ENCODE results near the gene KRTAP12-2.

The KRTAP12-2 gene

DNA sequence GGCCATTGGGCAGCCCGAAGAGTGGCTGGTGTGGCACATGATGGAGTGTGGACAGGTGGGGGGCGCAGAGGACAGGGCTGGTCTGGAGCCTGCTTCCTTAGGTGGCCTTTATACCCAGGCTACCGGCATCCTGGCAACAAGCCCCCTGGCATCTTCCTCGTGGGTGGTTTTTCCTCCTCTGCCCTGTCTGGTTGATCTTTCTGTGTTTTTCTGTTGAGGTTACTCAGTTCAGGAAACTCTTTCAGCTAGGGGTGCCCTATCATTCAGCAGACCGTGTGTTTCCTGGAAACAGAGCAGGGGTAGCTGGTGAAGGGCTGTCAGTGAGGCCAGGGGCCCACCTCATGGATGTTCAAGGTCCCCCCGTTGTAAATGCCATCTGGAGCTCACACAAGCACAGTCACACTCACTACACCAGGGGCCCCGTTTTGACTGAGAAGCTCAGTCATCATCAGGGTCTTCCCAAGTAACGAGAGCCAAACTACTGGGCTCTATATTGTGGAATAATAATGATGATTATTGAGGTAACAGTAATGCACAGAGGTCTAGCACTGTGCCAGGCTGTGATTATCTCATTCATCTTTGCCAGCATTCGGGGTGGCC lies 12.1 kb downstream of the KRTAP12-2 start, which contains the start of gene KRTAP12-4:
Gene KRTAP12-4 (minus strand): TSS at position 84 of the 600 bp plus-strand sequence. CDS start 45 bp downstream, at position 39.
- H3K4ac ChIP-seq (ENCODE audit: low read length): no peak within 1 kb of the TSS
- H3K23ac ChIP-seq (ENCODE audit: low read depth, low read length, poor library complexity): no peak within 1 kb of the TSS
- H3K27me3 ChIP-seq (ENCODE audit: control insufficient read depth in 3 of 3, insufficient read depth in 3 of 3, low read depth in 1 of 3, low read length in 3 of 3): no peaks in the 10 kb centered on the region
- H3K79me1 ChIP-seq (ENCODE audit: low read depth, low read length): no peaks in the 10 kb centered on the region
- peak within 1 kb of the TSS; percentile 44 for H2BK120ac ChIP-seq (ENCODE audit: low read depth, low read length)
- peak within 1 kb of the TSS; percentile 79 for H3K14ac ChIP-seq (ENCODE audit: low read length)
- H3K4me1 ChIP-seq (ENCODE audit: control insufficient read depth in 2 of 2, insufficient read depth in 1 of 2, low read depth in 1 of 2, low read length in 2 of 2): peaks cover 0 to 2% of the 10 kb centered on the region in 2 donors
- no peak within 1 kb of the TSS for H4K8ac ChIP-seq (ENCODE audit: low read depth, low read length)
- H3K4me2 ChIP-seq (ENCODE audit: insufficient read depth, low read length, poor library complexity, severe bottlenecking): no peak within 1 kb of the TSS
- no CpG with 5 or more reads among the region's 9 CpGs for WGBS, 2 donors (ENCODE audit: extremely low coverage in 2 of 2, insufficient read length in 2 of 2, insufficient replicate concordance in 1 of 2)
- peaks cover 0 to 6% of the 10 kb centered on the region in 2 donors for H3K9me3 ChIP-seq (replicated peaks in 1 of 2; ENCODE audit: control insufficient read depth in 2 of 2, insufficient read depth in 1 of 2, low read depth in 1 of 2, low read length in 2 of 2)
- H3K9ac ChIP-seq (ENCODE audit: low read depth, low read length, poor library complexity): no peak within 1 kb of the TSS
- DNase-seq (ENCODE audit: low spot score): no peak
- no peaks in the 10 kb centered on the region for H3K36me3 ChIP-seq (replicated peaks in 1 of 2; ENCODE audit: control insufficient read depth in 2 of 2, insufficient read depth in 2 of 2, low read length in 2 of 2)
- peak within 1 kb of the TSS; percentile 77 for H2BK15ac ChIP-seq (ENCODE audit: low read length)
- H2BK5ac ChIP-seq (ENCODE audit: low read length): no peak within 1 kb of the TSS
- H2AFZ ChIP-seq (ENCODE audit: low read length): no peak within 1 kb of the TSS
- H3K4me3 ChIP-seq (ENCODE audit: low read length in 2 of 2): no peak within 1 kb of the TSS
- peak within 1 kb of the TSS; percentile 59 for H2BK12ac ChIP-seq (ENCODE audit: low read length)
- no peak within 1 kb of the TSS for H3K27ac ChIP-seq (replicated peaks; ENCODE audit: low read length)
- peak within 1 kb of the TSS; percentile 66 for H2AK5ac ChIP-seq (ENCODE audit: low read depth, low read length)
- peak within 1 kb of the TSS; percentile 31 for H3K18ac ChIP-seq (ENCODE audit: low read length)
- H4K91ac ChIP-seq (ENCODE audit: low read depth, low read length, poor library complexity): no peak within 1 kb of the TSS

DNA sequence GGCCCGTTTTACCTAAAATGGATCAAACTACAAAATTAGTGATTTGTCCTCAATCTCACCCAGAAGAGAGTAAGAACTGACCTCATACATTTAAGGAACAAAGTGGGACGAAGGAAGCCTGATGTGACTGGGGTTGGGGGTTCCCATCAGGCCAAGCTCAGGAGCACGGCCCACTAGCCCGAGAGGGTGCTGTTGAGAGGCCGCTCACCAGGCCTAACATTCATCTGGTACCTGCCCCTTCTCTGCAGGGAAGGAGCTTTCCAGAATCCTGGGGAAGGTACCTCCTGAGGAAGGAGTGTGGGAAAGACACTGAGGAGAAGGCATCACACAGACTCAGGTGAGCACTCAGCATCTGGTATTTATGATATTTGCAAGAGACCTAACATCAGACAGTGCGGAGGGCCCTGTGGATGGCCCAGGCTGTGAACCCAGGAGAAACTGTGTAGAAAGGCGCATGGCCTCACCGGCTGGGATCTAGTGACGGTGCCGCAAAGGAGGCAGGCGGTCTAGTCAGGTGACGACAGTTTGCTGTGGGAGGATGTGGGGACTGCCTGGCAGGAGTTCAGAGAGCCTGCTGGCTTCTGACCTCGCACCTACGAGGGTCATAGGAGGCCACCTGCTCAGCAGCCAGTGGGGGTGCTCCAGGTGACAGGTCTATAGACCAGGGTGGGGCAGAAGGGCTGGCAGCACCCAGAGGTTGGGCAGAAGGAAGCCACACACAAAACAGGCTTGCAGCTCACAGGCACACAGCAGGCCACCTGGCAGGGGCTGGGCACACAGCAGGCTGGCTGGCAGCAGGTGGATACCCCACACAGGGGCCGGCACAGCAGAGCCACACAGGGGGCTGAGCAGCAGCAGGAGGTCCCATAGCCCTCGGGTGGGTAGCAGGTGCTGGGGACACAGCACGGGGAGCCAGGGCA lies 12.8 kb downstream of the KRTAP12-2 start:
- peak overlapping the region; percentile 79 for H3K14ac ChIP-seq (ENCODE audit: low read length)
- peak overlapping the region; percentile 59 for H2BK12ac ChIP-seq (ENCODE audit: low read length)
- H3K23ac ChIP-seq (ENCODE audit: low read depth, low read length, poor library complexity): no peak overlapping the region
- H3K9ac ChIP-seq (ENCODE audit: low read depth, low read length, poor library complexity): no peak overlapping the region
- no peak overlapping the region for H3K4me3 ChIP-seq (ENCODE audit: low read length in 2 of 2)
- peaks cover 0 to 6% of the 10 kb centered on the region in 2 donors for H3K9me3 ChIP-seq (replicated peaks in 1 of 2; ENCODE audit: control insufficient read depth in 2 of 2, insufficient read depth in 1 of 2, low read depth in 1 of 2, low read length in 2 of 2)
- H3K4me2 ChIP-seq (ENCODE audit: insufficient read depth, low read length, poor library complexity, severe bottlenecking): no peak overlapping the region
- peak overlapping the region; percentile 44 for H2BK120ac ChIP-seq (ENCODE audit: low read depth, low read length)
- H4K8ac ChIP-seq (ENCODE audit: low read depth, low read length): no peak overlapping the region
- H3K27me3 ChIP-seq (ENCODE audit: control insufficient read depth in 3 of 3, insufficient read depth in 3 of 3, low read depth in 1 of 3, low read length in 3 of 3): no peaks in the 10 kb centered on the region
- WGBS, 2 donors (ENCODE audit: extremely low coverage in 2 of 2, insufficient read length in 2 of 2, insufficient replicate concordance in 1 of 2): no CpG with 5 or more reads among the region's 17 CpGs
- H2BK5ac ChIP-seq (ENCODE audit: low read length): no peak overlapping the region
- H2AK5ac ChIP-seq (ENCODE audit: low read depth, low read length): peak overlapping the region; percentile 66
- no peak overlapping the region for H4K91ac ChIP-seq (ENCODE audit: low read depth, low read length, poor library complexity)
- H3K79me1 ChIP-seq (ENCODE audit: low read depth, low read length): no peaks in the 10 kb centered on the region
- no peaks in the 10 kb centered on the region for H3K36me3 ChIP-seq (replicated peaks in 1 of 2; ENCODE audit: control insufficient read depth in 2 of 2, insufficient read depth in 2 of 2, low read length in 2 of 2)
- H3K27ac ChIP-seq (replicated peaks; ENCODE audit: low read length): no peak overlapping the region
- no peak overlapping the region for H3K4ac ChIP-seq (ENCODE audit: low read length)
- DNase-seq (ENCODE audit: low spot score): no peak
- H2AFZ ChIP-seq (ENCODE audit: low read length): no peak overlapping the region
- H2BK15ac ChIP-seq (ENCODE audit: low read length): peak overlapping the region; percentile 77
- peaks cover 0 to under 1% of the 10 kb centered on the region in 2 donors for H3K4me1 ChIP-seq (ENCODE audit: control insufficient read depth in 2 of 2, insufficient read depth in 1 of 2, low read depth in 1 of 2, low read length in 2 of 2)
- peak overlapping the region; percentile 31 for H3K18ac ChIP-seq (ENCODE audit: low read length)

DNA sequence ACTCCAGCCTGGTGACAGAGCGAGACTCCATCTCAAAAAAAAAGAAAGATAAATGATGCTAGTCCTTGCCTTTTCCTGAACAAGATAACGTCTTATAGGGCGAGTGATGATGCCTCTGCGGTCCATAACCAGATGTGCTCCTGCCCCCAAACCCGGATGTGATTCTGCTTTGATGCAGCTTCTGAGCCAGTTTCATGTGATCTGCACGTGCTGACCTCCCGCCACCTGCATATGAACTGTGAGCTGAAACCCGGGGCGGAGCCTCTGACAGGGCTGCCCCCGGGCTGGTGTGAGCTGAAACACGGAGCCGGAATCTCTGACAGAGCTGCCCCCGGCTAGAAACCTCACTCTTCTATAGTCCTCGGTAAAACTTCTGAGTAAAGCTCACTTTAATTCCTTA lies 13.6 kb downstream of the KRTAP12-2 start:
- Histone ChIP-seq H3K4me3 (ENCODE audit: low read length in 2 of 2) (no peak overlapping the region), H2AK5ac (ENCODE audit: low read depth, low read length) (no peak overlapping the region), H2BK120ac (ENCODE audit: low read depth, low read length) (no peak overlapping the region), H4K8ac (ENCODE audit: low read depth, low read length) (no peak overlapping the region), H2AFZ (ENCODE audit: low read length) (no peak overlapping the region), H3K18ac (ENCODE audit: low read length) (no peak overlapping the region), H2BK5ac (ENCODE audit: low read length) (no peak overlapping the region), H4K91ac (ENCODE audit: low read depth, low read length, poor library complexity) (no peak overlapping the region), H2BK15ac (ENCODE audit: low read length) (no peak overlapping the region), H3K23ac (ENCODE audit: low read depth, low read length, poor library complexity) (no peak overlapping the region), H3K4ac (ENCODE audit: low read length) (no peak overlapping the region), H3K79me1 (ENCODE audit: low read depth, low read length) (no peaks in the 10 kb centered on the region), H3K14ac (ENCODE audit: low read length) (no peak overlapping the region), H3K9me3 (replicated peaks in 1 of 2; ENCODE audit: control insufficient read depth in 2 of 2, insufficient read depth in 1 of 2, low read depth in 1 of 2, low read length in 2 of 2) (peaks cover 0 to 6% of the 10 kb centered on the region in 2 donors), H3K4me2 (ENCODE audit: insufficient read depth, low read length, poor library complexity, severe bottlenecking) (no peak overlapping the region), H3K4me1 (ENCODE audit: control insufficient read depth in 2 of 2, insufficient read depth in 1 of 2, low read depth in 1 of 2, low read length in 2 of 2) (no peaks in the 10 kb centered on the region), H3K9ac (ENCODE audit: low read depth, low read length, poor library complexity) (no peak overlapping the region), H3K27me3 (ENCODE audit: control insufficient read depth in 3 of 3, insufficient read depth in 3 of 3, low read depth in 1 of 3, low read length in 3 of 3) (peaks cover 0 to 1% (median 0%) of the 10 kb centered on the region in 3 experiments), H3K36me3 (replicated peaks in 1 of 2; ENCODE audit: control insufficient read depth in 2 of 2, insufficient read depth in 2 of 2, low read length in 2 of 2) (no peaks in the 10 kb centered on the region), H3K27ac (replicated peaks; ENCODE audit: low read length) (no peak overlapping the region), H2BK12ac (ENCODE audit: low read length) (no peak overlapping the region)
- DNase-seq (ENCODE audit: low spot score): no peak
- no CpG with 5 or more reads among the region's 14 CpGs for WGBS, 2 donors (ENCODE audit: extremely low coverage in 2 of 2, insufficient read length in 2 of 2, insufficient replicate concordance in 1 of 2)
